Measurements from ENCODE around the gene PGM1. TPM values are rescaled to one million over a fixed set of nuclear protein-coding genes. Genes with fewer than 3 reads are reported as not detected.

PGM1 gene
- total and polyA plus RNA-seq, 9 of the 15 experiments (the other 6 are each of a cell fraction or from before 2014, with no cell fraction given): 0.03 to 0.31 (median 0.09) TPM; not detected in 5

GRCh38 chr1:63675420-63675931 is 82.3 kb downstream of the PGM1 start:
- in situ Hi-C loops (cut with MboI) (no loop called here), intact Hi-C loops (cut with micrococcal nuclease) (no loop called here)
- ATAC-seq: no peak
- 1% methylated on average over 9 of the region's 9 CpGs for WGBS (ENCODE audit: insufficient coverage, low coverage, missing lambda C conversion rate)
- CTCF ChIA-PET (ENCODE audit: low intra/inter-chr PET ratio): no interaction called here
- POLR2A ChIA-PET: no interaction called here
- Histone ChIP-seq H2AFZ (ENCODE audit: low read depth, low read length) (no peak overlapping the region), H3K9ac (ENCODE audit: insufficient read depth in 1 of 2, low read depth in 2 of 2, low read length in 2 of 2) (no peak overlapping the region), H3K27me3 (ENCODE audit: control insufficient read depth in 2 of 2, insufficient read depth in 2 of 2, low read length in 2 of 2) (peaks cover 0 to 12% of the 10 kb centered on the region in 2 experiments; a peak in 2 of 5 replicates), H3K27ac (ENCODE audit: extremely low read depth, low read depth, low read length) (no peak overlapping the region), H4K20me1 (replicated peaks; ENCODE audit: control insufficient read depth, insufficient read depth, low read length) (no peaks in the 10 kb centered on the region), H3K9me1 (ENCODE audit: control insufficient read depth, insufficient read depth, low read length) (no peaks in the 10 kb centered on the region), H3K79me2 (ENCODE audit: control insufficient read depth, insufficient read depth, low read length) (no peaks in the 10 kb centered on the region), H3K4me1 (replicated peaks in 1 of 2; ENCODE audit: control insufficient read depth in 2 of 2, insufficient read depth in 2 of 2, low read length in 2 of 2) (no peaks in the 10 kb centered on the region), H3K36me3 (ENCODE audit: control insufficient read depth, insufficient read depth, low read length) (no peaks in the 10 kb centered on the region), H3K4me2 (ENCODE audit: insufficient read depth, low read length) (no peak overlapping the region), H3K4me3 (no peak overlapping the region), H3K9me3 (replicated peaks; ENCODE audit: control insufficient read depth, insufficient read depth, low read depth, low read length) (no peaks in the 10 kb centered on the region)
- no TSS peak for BruUV-seq (replicated peaks)
- no peak for FAIRE-seq
- no peak for DNase-seq (ENCODE audit: extremely low read depth in 1 of 4, low spot score in 3 of 4)
- TF ChIP-seq DNMT1 (IDR thresholded peaks at IDR 0.05) (no peak), NR2F6 (CRISPR knock-in tag; IDR thresholded peaks at IDR 0.05) (no peak), PKNOX1 (IDR thresholded peaks at IDR 0.05) (no peak), GATAD2B (IDR thresholded peaks at IDR 0.05; ENCODE audit: borderline replicate concordance) (no peak), ZBTB9 (CRISPR knock-in tag; IDR thresholded peaks at IDR 0.05) (no peak), ZNF584 (CRISPR knock-in tag; IDR thresholded peaks at IDR 0.05; ENCODE audit: low read depth) (no peak), ZNF140 (CRISPR knock-in tag; IDR thresholded peaks at IDR 0.05) (no peak)

All from K562 (cell line).